Measurements from ENCODE around the gene CDC14B. TPM values are rescaled to one million over a fixed set of nuclear protein-coding genes. Genes with fewer than 3 reads are reported as not detected.

The CDC14B gene
- total and polyA plus RNA-seq, 2 experiments from 2014 or later: 48.5 to 49.4 TPM

- H3K36me3 ChIP-seq: peaks cover 16% of the 10 kb centered on the region
- H3K9me3 ChIP-seq (ENCODE audit: low read depth): no peaks in the 10 kb centered on the region
- no peaks in the 10 kb centered on the region for H3K27me3 ChIP-seq
- no peaks in the 10 kb centered on the region for H3K4me1 ChIP-seq (ENCODE audit: low read depth)
- no peak overlapping the region for H3K4me3 ChIP-seq
- H3K27ac ChIP-seq: no peak overlapping the region
- TF ChIP-seq CTCF (IDR thresholded peaks at IDR 0.05; ENCODE audit: low read depth, low read length): no peak
- no peak for DNase-seq (ENCODE audit: low read depth in 1 of 2, low spot score in 1 of 2)
These were observed 79.5 kb downstream of the CDC14B start for GRCh38 chr9:96540106-96540505.

- no peaks in the 10 kb centered on the region for H3K27me3 ChIP-seq
- H3K9me3 ChIP-seq (ENCODE audit: low read depth): no peaks in the 10 kb centered on the region
- H3K36me3 ChIP-seq: peaks cover 27% of the 10 kb centered on the region
- no peaks in the 10 kb centered on the region for H3K4me1 ChIP-seq (ENCODE audit: low read depth)
- no peak overlapping the region for H3K27ac ChIP-seq
- H3K4me3 ChIP-seq: no peak overlapping the region
- DNase-seq (ENCODE audit: low read depth in 1 of 2, low spot score in 1 of 2): no peak
- TF ChIP-seq CTCF (IDR thresholded peaks at IDR 0.05; ENCODE audit: low read depth, low read length): no peak
These were observed 87.5 kb downstream of the CDC14B start for GRCh38 chr9:96532173-96532572.

- H3K4me3 ChIP-seq: no peak overlapping the region
- H3K9me3 ChIP-seq (ENCODE audit: low read depth): no peaks in the 10 kb centered on the region
- no peak overlapping the region for H3K27ac ChIP-seq
- no peaks in the 10 kb centered on the region for H3K4me1 ChIP-seq (ENCODE audit: low read depth)
- H3K27me3 ChIP-seq: no peaks in the 10 kb centered on the region
- no peak for TF ChIP-seq CTCF (IDR thresholded peaks at IDR 0.05; ENCODE audit: low read depth, low read length)
- DNase-seq (ENCODE audit: low read depth in 1 of 2, low spot score in 1 of 2): no peak
- peaks cover 19% of the 10 kb centered on the region for H3K36me3 ChIP-seq
These were observed 94.9 kb downstream of the CDC14B start for GRCh38 chr9:96524764-96525163.

GRCh38 chr9:96524045-96524444 lies 95.6 kb downstream of the CDC14B start:
- Histone ChIP-seq H3K27me3 (no peaks in the 10 kb centered on the region), H3K36me3 (peaks cover 19% of the 10 kb centered on the region), H3K4me3 (no peak overlapping the region), H3K4me1 (ENCODE audit: low read depth) (no peaks in the 10 kb centered on the region), H3K27ac (no peak overlapping the region), H3K9me3 (ENCODE audit: low read depth) (no peaks in the 10 kb centered on the region)
- TF ChIP-seq CTCF (IDR thresholded peaks at IDR 0.05; ENCODE audit: low read depth, low read length): no peak
- DNase-seq (ENCODE audit: low read depth in 1 of 2, low spot score in 1 of 2): peak; percentile 21 to 39

- peaks cover 19% of the 10 kb centered on the region for H3K36me3 ChIP-seq
- peak overlapping the region; percentile 25 for H3K27ac ChIP-seq
- no peaks in the 10 kb centered on the region for H3K9me3 ChIP-seq (ENCODE audit: low read depth)
- H3K4me1 ChIP-seq (ENCODE audit: low read depth): no peaks in the 10 kb centered on the region
- no peak for TF ChIP-seq CTCF (IDR thresholded peaks at IDR 0.05; ENCODE audit: low read depth, low read length)
- H3K27me3 ChIP-seq: no peaks in the 10 kb centered on the region
- H3K4me3 ChIP-seq: no peak overlapping the region
- DNase-seq (ENCODE audit: low read depth in 1 of 2, low spot score in 1 of 2): peak in 1 of 2 donors; percentile 82
These were observed 96.3 kb downstream of the CDC14B start for GRCh38 chr9:96523374-96523773.

- H3K4me3 ChIP-seq: no peak overlapping the region
- no peaks in the 10 kb centered on the region for H3K4me1 ChIP-seq (ENCODE audit: low read depth)
- no peaks in the 10 kb centered on the region for H3K9me3 ChIP-seq (ENCODE audit: low read depth)
- H3K27me3 ChIP-seq: no peaks in the 10 kb centered on the region
- no peak for DNase-seq (ENCODE audit: low read depth in 1 of 2, low spot score in 1 of 2)
- H3K36me3 ChIP-seq: peaks cover 19% of the 10 kb centered on the region
- peak overlapping the region; percentile 25 for H3K27ac ChIP-seq
- TF ChIP-seq CTCF (IDR thresholded peaks at IDR 0.05; ENCODE audit: low read depth, low read length): no peak
These were observed 97.3 kb downstream of the CDC14B start for GRCh38 chr9:96522366-96522765.
